Activated CD4-positive, alpha-beta T cell treated with anti-CD3 and anti-CD28 coated beads for 36 hours (primary cell): Measurements from ENCODE around the gene BACH2. TPM values are rescaled to one million over a fixed set of nuclear protein-coding genes. Genes with fewer than 3 reads are reported as not detected.

Experiments
- ATAC-seq: fragments of 200-7000 bp; cut with Tn5 transposase; one replicate; pipeline ENCODE4 v1.10.0; 2021; ENCODE audit warnings: mild to moderate bottlenecking, moderate library complexity
- CTCF ChIA-PET: fragments of 350-600 bp; sonication (Branson Sonifier 250); formaldehyde crosslinking; loops from one replicate; lab custom pipeline; 2021; ENCODE audit warnings: antibody characterized with exemption; lab: Charles Lee
- POLR2A ChIA-PET: fragments of 350-600 bp; sonication (Branson Sonifier 250); formaldehyde crosslinking; loops from one replicate; lab custom pipeline; 2021; ENCODE audit warnings: antibody characterized with exemption, inconsistent platforms; lab: Charles Lee
- DNase-seq: peaks from one replicate; pipeline ENCODE4 v3.0.0-alpha.2; 2020
- H3K27ac Mint-ChIP-seq: one replicate; pipeline ENCODE4 v1.8.0; 2021; ENCODE audit warnings: mixed read lengths
- H3K27me3 Mint-ChIP-seq: one replicate; pipeline ENCODE4 v1.8.0; 2021; ENCODE audit warnings: mixed read lengths
- H3K36me3 Mint-ChIP-seq: one replicate; pipeline ENCODE4 v1.8.0; 2021; ENCODE audit warnings: low read depth, mixed read lengths
- H3K4me1 Mint-ChIP-seq: one replicate; pipeline ENCODE4 v1.8.0; 2021; ENCODE audit warnings: mixed read lengths
- H3K4me3 Mint-ChIP-seq: one replicate; pipeline ENCODE4 v1.8.0; 2021; ENCODE audit warnings: mild to moderate bottlenecking, moderate library complexity, mixed read lengths
- H3K9me3 Mint-ChIP-seq: one replicate; pipeline ENCODE4 v1.8.0; 2021; ENCODE audit warnings: low read depth, mixed read lengths
- intact Hi-C, 2 experiments: fragments of 100-400 bp; cut with DNase I in 1 of 2; cut with micrococcal nuclease in 1 of 2; formaldehyde crosslinking; loops; one replicate each; pipeline versions ENCODE4 v1.14.2 to v1.15.1; 2022 to 2024; cut with DNase I, micrococcal nuclease
- total RNA-seq, 2 experiments: library from RNA; stranded (reverse); gene quantifications; one replicate each; pipeline ENCODE4 v1.2.3, GENCODE V29; 2021

BACH2 gene
- total RNA-seq, 2 experiments from 2014 or later, result 74.7 to 87.3 TPM

DNA sequence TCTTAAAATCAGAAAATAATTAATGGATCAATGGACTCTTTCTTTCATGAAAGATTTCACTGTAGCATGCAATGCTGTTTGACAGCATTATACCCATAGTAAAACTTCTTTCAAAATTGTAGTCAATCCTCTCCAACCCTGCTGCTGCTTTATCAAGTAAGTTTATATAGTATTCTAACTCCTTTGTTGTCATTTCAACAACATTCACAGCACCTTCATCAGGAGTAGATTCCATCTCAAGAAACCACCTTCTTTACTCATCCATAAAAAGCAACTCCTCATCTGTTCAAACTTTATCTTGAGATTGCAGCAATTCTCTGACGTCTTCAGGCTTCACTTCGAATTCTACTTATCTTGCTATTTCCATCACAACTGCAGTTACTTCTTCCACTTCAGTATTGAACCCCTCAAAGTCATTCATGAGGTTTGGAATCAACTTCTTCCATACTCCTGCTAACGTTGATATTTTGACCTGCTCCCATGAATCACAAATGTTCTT lies 26.4 kb upstream of the BACH2 start:
- peaks cover 75% of the 10 kb centered on the region for H3K4me1 Mint-ChIP-seq
- intact Hi-C loops, result no loop called here
- no peaks in the 10 kb centered on the region for H3K36me3 Mint-ChIP-seq
- no peaks in the 10 kb centered on the region for H3K27me3 Mint-ChIP-seq
- no peaks in the 10 kb centered on the region for H3K9me3 Mint-ChIP-seq
- no peak overlapping the region for H3K4me3 Mint-ChIP-seq
- H3K27ac Mint-ChIP-seq, result no peak overlapping the region
- ATAC-seq, result no peak
- ChIA-PET CTCF (no interaction called here), POLR2A (no interaction called here)
- no peak for DNase-seq

DNA sequence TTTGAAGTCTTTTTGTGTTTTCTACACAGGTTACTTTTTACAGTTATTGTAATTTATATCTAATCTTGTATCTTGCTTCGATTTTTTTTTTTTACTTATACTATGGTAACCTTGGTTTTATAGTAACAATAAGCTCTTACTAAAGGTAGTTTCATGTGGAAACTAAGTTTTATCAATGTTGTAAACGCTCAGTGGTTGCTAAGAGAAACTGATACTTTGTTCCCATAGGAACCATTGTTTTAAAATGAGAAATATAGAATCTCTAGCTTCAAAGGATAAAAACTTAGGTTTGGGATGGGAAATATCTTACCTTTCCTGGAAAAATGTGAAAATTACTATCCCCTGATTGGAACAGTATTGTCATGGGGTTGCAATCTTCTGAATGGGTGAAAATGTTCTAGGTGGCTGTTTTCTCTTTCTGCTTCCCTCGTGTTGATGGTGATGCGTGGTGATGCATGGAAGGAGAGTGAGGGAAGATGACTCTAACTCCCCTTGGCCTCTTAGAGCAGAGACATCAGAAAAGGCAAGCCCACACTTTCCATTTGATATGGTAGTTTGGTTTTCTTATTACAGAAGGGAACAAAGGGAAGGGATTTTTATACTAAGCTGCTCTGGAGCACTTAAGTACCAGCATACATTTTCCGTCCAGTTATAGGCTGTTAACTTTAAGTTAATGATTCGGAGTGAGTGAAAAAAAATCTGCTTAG lies 23.5 kb upstream of the BACH2 start:
- CTCF ChIA-PET, result interaction anchor here (0.7 to 1.4 kb wide), 5 partner anchors 14 to 137 kb away, joined by 3 to 5 read pairs (median 3); no protein-coding TSS in a partner anchor
- Mint-ChIP-seq H3K36me3 (no peaks in the 10 kb centered on the region), H3K27me3 (no peaks in the 10 kb centered on the region), H3K9me3 (no peaks in the 10 kb centered on the region), H3K4me1 (peaks cover 52% of the 10 kb centered on the region), H3K4me3 (peak overlapping the region; percentile 18), H3K27ac (peak overlapping the region; percentile 80)
- intact Hi-C loops, result loop anchor here (1.0 to 2.0 kb wide), 7 partner anchors 24 to 154 kb away; partner anchors contain the start of gene BACH2 (in 1 of the 2)
- POLR2A ChIA-PET, result interaction anchor here (0.6 to 1.3 kb wide), 7 partner anchors 27 to 485 kb away, joined by 3 to 7 read pairs (median 4); no protein-coding TSS in a partner anchor
- ATAC-seq, result peak; percentile 80
- DNase-seq, result peak; percentile 61

DNA sequence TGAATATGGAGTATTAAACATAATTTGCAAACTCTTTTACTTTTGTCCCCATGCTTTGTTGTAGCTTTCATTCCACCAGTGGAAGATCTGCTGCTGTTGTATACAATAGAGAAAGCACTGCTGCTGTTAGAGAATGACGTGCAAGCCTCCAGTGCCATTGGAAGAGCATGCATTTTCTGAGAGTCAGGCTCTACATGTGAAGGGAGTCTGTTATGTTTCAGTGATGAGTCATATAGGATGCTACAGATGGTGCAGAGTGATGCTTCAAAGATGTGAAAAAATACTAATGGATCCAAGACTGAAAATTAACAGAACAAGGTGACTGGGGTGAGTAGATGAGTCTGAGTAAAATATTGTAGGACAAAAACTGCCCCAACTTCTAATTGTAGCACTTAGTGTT lies 22.4 kb upstream of the BACH2 start:
- Mint-ChIP-seq H3K9me3 (no peaks in the 10 kb centered on the region), H3K27ac (peak overlapping the region; percentile 80), H3K27me3 (peaks cover 6% of the 10 kb centered on the region), H3K36me3 (no peaks in the 10 kb centered on the region), H3K4me1 (peaks cover 43% of the 10 kb centered on the region), H3K4me3 (no peak overlapping the region)
- ChIA-PET POLR2A (no interaction called here), CTCF (interaction anchor here (0.7 to 1.8 kb wide), 5 partner anchors 9 to 162 kb away, joined by 3 to 7 read pairs (median 5); no protein-coding TSS in a partner anchor)
- peak; percentile 40 for DNase-seq
- peak; percentile 82 for ATAC-seq
- intact Hi-C loops, result loop anchor here in 1 of 2 experiments (2.0 kb wide), 1 partner anchor 74 kb away; no protein-coding TSS in a partner anchor

DNA sequence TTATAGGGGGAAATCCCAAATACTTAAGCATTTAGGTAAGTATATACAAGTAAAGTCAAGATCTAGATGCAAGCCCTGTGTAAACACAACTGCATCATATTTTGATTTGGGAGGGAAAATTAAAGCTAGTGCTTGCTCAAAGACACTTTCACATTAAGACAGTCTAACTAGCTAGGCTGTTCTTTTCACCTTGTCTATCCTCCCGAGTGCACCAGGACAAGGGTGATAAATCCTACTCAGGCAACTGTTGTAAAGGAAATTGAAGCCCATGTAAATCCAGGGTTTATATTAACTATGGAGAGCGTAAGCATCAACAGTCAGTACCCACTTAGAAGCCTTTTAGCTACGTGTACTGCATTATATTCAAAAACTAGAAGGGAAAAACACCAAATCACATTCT lies 19.3 kb upstream of the BACH2 start:
- no peak for ATAC-seq

DNA sequence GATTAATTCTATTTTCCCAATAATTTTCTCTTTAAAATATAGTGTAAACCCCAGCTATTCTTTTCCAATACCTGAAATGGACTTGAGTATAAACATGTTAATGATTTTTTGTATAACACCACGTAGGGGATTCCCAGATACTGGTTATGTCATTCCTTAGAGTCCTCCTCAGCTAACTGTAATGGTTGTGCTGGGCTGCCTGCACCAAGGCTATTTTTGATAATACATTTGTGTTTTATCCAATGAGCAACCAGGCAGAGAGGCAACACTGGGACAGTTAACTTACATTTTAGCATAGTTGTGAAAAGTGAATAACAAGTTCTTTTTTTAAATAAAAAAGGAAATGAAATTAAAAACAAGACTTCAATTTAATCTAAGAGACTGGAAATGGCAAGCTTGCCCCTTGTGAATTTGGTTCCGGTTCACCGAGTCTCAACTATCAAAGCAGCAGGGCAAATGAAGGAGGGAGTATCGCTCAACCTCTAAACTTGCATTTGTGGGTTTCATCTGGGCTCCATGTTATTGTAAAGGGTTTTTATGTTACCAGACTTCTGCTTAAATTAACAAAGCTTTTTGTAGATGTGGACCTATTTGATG lies 18.8 kb upstream of the BACH2 start:
- intact Hi-C loops, result no loop called here
- ChIA-PET POLR2A (interaction anchor here (0.6 to 0.7 kb wide), 2 partner anchors 94 to 104 kb away, joined by 3 to 7 read pairs; no protein-coding TSS in a partner anchor), CTCF (interaction anchor here (1.6 to 1.9 kb wide), 2 partner anchors 17 to 164 kb away, joined by 3 to 6 read pairs; no protein-coding TSS in a partner anchor)
- H3K9me3 Mint-ChIP-seq, result no peaks in the 10 kb centered on the region
- H3K27me3 Mint-ChIP-seq, result peaks cover 6% of the 10 kb centered on the region
- DNase-seq (no peak), ATAC-seq (no peak)
- no peak overlapping the region for H3K4me3 Mint-ChIP-seq
- H3K36me3 Mint-ChIP-seq, result no peaks in the 10 kb centered on the region
- no peak overlapping the region for H3K27ac Mint-ChIP-seq
- peaks cover 19% of the 10 kb centered on the region for H3K4me1 Mint-ChIP-seq

More for the DNA sequence above, 19.3 kb upstream of the BACH2 start:
- CTCF ChIA-PET, result interaction anchor here (1.6 to 1.9 kb wide), 2 partner anchors 18 to 163 kb away, joined by 3 to 6 read pairs; no protein-coding TSS in a partner anchor
- no peak for DNase-seq
- intact Hi-C loops, result no loop called here
- H3K36me3 Mint-ChIP-seq, result no peaks in the 10 kb centered on the region
- H3K27ac Mint-ChIP-seq, result no peak overlapping the region
- no peaks in the 10 kb centered on the region for H3K9me3 Mint-ChIP-seq
- no peak overlapping the region for H3K4me3 Mint-ChIP-seq
- H3K4me1 Mint-ChIP-seq, result peaks cover 24% of the 10 kb centered on the region
- H3K27me3 Mint-ChIP-seq, result peaks cover 6% of the 10 kb centered on the region
- POLR2A ChIA-PET, result interaction anchor here (0.7 kb wide), 1 partner anchor 94 kb away, joined by 3 read pairs; no protein-coding TSS in a partner anchor

DNA sequence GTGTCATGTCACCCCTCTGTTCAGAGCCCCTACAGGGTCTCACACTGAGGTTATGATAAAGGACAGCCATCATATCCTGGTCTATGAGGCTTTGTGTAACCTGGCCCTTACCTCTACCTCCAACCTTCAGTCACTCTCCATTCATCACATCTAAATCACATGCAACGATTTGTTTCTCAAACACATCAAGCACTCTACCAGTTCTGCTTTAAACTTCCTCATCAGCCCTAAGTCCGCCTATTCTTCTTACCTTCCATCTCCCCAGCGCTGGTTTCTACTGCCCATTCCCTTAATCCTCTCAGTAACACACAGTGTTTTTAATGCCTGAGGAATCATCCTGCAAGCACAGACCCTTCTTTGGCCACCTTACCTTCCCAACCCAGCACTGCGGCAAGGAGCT lies 17.9 kb upstream of the BACH2 start:
- DNase-seq, result no peak
- ChIA-PET CTCF (interaction anchor here (1.6 kb wide), 1 partner anchor 165 kb away, joined by 3 read pairs; no protein-coding TSS in a partner anchor), POLR2A (no interaction called here)
- ATAC-seq, result no peak
- no peaks in the 10 kb centered on the region for H3K36me3 Mint-ChIP-seq
- no peaks in the 10 kb centered on the region for H3K9me3 Mint-ChIP-seq
- no peak overlapping the region for H3K4me3 Mint-ChIP-seq
- no peak overlapping the region for H3K27ac Mint-ChIP-seq
- H3K4me1 Mint-ChIP-seq, result peaks cover 9% of the 10 kb centered on the region
- peaks cover 11% of the 10 kb centered on the region for H3K27me3 Mint-ChIP-seq
- intact Hi-C loops, result loop anchor here in 1 of 2 experiments (1.0 kb wide), 1 partner anchor 12 kb away; no protein-coding TSS in a partner anchor

DNA sequence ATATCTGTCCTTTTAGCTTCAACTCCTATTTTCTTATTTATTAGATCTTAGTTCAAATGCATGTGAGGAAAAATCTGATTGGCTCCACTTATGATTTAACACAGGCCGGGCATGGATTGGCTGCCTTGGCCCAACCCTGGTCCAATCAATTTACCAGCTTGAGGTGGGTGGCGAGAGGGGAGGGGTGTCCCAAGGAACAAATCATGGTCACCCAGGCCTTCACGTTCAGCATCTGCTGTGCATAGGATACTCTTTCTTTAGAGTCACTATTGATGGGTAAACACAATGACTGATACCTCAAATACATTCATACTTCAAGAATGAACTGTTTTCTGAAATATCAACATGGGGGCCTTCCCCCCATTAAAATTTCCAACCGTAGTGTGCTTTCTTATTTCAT lies 14.9 kb upstream of the BACH2 start:
- intact Hi-C loops, result no loop called here
- Mint-ChIP-seq H3K36me3 (no peaks in the 10 kb centered on the region), H3K4me3 (no peak overlapping the region), H3K9me3 (no peaks in the 10 kb centered on the region), H3K4me1 (peaks cover 1% of the 10 kb centered on the region), H3K27me3 (peaks cover 11% of the 10 kb centered on the region), H3K27ac (no peak overlapping the region)
- DNase-seq (no peak), ATAC-seq (no peak)
- CTCF ChIA-PET, result no interaction called here
- POLR2A ChIA-PET, result no interaction called here

DNA sequence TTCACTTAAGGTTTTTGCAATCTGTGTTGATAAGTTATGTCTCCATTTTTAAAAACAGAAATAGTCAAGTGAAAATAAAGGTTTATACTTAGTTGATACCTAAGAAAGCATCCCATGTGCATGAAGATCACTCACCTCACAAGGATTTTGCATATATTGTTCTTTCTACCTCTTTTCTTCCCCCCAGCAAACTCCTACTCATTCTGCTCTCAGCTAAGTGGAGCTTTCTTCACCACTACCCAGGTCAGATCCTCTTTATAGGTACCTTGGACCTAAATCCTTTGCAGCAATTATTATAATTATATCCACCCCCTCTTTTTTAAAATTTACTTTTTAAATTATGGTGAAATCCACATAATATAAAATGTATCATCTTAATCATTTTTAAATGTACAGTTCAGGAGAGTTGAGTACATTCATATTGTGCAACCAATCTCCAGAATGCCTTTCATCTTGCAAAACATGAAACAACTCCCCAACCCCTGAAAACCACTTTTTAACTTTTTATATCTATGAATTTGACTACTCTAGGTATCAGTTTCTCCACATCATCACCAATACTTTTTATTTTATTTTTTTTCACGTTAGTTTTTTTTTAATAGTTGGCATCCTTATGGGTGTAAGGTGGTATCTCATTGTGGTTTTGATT lies 9.3 kb upstream of the BACH2 start:
- no peak overlapping the region for H3K27ac Mint-ChIP-seq
- CTCF ChIA-PET, result interaction anchor here (0.8 to 1.2 kb wide), 5 partner anchors 9 to 173 kb away, joined by 3 to 4 read pairs (median 3); partner anchors contain the start of gene BACH2
- H3K27me3 Mint-ChIP-seq, result peaks cover 19% of the 10 kb centered on the region
- no peaks in the 10 kb centered on the region for H3K36me3 Mint-ChIP-seq
- intact Hi-C loops, result no loop called here
- ATAC-seq (peak; percentile 89), DNase-seq (no peak)
- peaks cover 29% of the 10 kb centered on the region for H3K4me1 Mint-ChIP-seq
- H3K9me3 Mint-ChIP-seq, result no peaks in the 10 kb centered on the region
- H3K4me3 Mint-ChIP-seq, result no peak overlapping the region
- POLR2A ChIA-PET, result no interaction called here

DNA sequence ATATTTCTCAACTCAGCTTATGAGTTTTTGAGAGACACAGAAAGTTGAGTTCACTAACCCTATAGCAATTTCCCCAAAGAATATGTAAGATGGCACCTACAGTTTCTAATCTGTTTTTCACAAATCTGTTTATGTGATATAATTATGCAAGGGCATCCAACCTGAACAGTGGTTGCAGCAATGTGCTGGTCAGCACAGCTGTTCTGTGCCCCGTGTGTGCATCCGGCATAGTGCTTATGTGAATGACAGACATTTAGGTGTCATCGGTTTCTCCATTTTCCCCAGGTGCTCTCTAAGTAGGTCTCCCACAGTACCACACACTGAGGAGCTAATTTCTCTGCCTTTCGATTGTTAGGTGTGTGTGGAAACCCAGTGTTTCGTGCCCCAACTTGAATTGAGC lies 7.7 kb upstream of the BACH2 start:
- peaks cover 39% of the 10 kb centered on the region for H3K4me1 Mint-ChIP-seq
- H3K27me3 Mint-ChIP-seq, result peaks cover 20% of the 10 kb centered on the region
- intact Hi-C loops, result no loop called here
- ChIA-PET POLR2A (interaction anchor here (0.6 kb wide), 2 partner anchors 86 to 87 kb away, joined by 3 to 4 read pairs; no protein-coding TSS in a partner anchor), CTCF (interaction anchor here (0.6 to 1.7 kb wide), 6 partner anchors 23 to 180 kb away, joined by 3 to 7 read pairs (median 3); no protein-coding TSS in a partner anchor)
- H3K4me3 Mint-ChIP-seq, result no peak overlapping the region
- H3K27ac Mint-ChIP-seq, result no peak overlapping the region
- ATAC-seq (no peak), DNase-seq (no peak)
- no peaks in the 10 kb centered on the region for H3K36me3 Mint-ChIP-seq
- H3K9me3 Mint-ChIP-seq, result no peaks in the 10 kb centered on the region

DNA sequence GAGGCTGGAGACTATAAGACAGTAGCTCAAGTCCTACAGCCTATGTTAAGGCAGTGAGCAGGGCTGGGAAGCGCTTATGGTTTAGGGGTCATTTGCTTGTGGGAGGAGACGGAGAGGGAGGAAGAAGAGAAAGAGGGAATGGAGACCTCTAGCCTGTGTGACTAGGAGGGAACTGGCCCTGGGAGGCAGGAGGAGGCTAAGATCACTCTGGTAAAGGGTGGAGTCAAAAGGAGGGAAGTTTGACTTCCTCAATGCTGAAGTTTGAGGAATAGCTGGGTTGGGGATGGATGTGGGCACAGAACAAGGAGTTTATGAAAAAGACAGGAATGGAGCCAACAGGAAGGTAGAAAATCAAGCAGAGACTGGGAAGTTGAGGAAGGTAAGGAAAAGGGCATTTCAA lies 6.4 kb upstream of the BACH2 start:
- Mint-ChIP-seq H3K4me3 (no peak overlapping the region), H3K27ac (no peak overlapping the region), H3K9me3 (no peaks in the 10 kb centered on the region), H3K4me1 (peaks cover 48% of the 10 kb centered on the region), H3K27me3 (peaks cover 20% of the 10 kb centered on the region), H3K36me3 (no peaks in the 10 kb centered on the region)
- ChIA-PET CTCF (interaction anchor here (1.0 kb wide), 1 partner anchor 76 kb away, joined by 3 read pairs; no protein-coding TSS in a partner anchor), POLR2A (no interaction called here)
- DNase-seq (no peak), ATAC-seq (no peak)
- intact Hi-C loops, result no loop called here

DNA sequence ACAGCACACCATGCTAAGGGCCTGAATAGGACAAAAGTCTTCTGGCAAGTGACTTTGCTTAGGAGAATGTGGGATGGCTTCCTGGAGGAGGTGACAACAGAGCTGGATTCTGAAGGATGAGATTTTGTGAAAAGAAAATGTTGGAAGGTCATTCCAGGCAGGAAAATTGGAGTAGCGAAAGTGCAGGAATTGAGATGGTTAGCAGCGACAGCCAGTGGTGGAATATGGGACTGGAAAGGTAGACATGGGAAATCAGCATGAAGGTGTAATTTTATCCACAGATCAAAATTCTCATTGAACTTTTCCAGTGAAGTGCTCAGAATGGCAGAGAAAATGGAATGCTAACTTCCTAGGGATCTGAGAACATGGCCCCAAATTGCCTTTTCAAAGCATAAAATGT lies 5.7 kb upstream of the BACH2 start:
- no peak overlapping the region for H3K27ac Mint-ChIP-seq
- intact Hi-C loops, result loop anchor here in 1 of 2 experiments (1.0 kb wide), 1 partner anchor 12 kb away; no protein-coding TSS in a partner anchor
- no peak overlapping the region for H3K4me3 Mint-ChIP-seq
- POLR2A ChIA-PET, result no interaction called here
- H3K9me3 Mint-ChIP-seq, result no peaks in the 10 kb centered on the region
- DNase-seq (no peak), ATAC-seq (no peak)
- CTCF ChIA-PET, result no interaction called here
- H3K4me1 Mint-ChIP-seq, result peaks cover 55% of the 10 kb centered on the region
- H3K36me3 Mint-ChIP-seq, result no peaks in the 10 kb centered on the region
- H3K27me3 Mint-ChIP-seq, result peaks cover 20% of the 10 kb centered on the region
